Right lung (tissue), 5 donors: ENCODE measurements around the gene CAPZB. TPM values are rescaled to one million over a fixed set of nuclear protein-coding genes. Genes with fewer than 3 reads are reported as not detected.
"Not testable (repeated sequence)": the region's sequence is repeated elsewhere in the genome, so short reads cannot be mapped to it uniquely, and the experiment has no call there.

ENCODE experiments used
- DNase-seq, 2 donors: peaks; one replicate each; pipeline ENCODE4 v3.0.0-alpha.2; 2013
- polyA plus RNA-seq, 5 donors: library from polyadenylated mRNA; unstranded; fragments of 120-200 nt; gene quantifications; one replicate each; pipeline versions ENCODE4 v1.2.1 to v1.2.3, GENCODE V29; 2013; ENCODE audit warnings: inconsistent platforms in 1 of 5, low replicate concordance in 1 of 5; ENCODE audit not compliant: insufficient read length in 5 of 5, insufficient read depth in 1 of 5

CAPZB gene
- polyA plus RNA-seq, 5 donors, result 218 to 320 (median 235) TPM

DNA sequence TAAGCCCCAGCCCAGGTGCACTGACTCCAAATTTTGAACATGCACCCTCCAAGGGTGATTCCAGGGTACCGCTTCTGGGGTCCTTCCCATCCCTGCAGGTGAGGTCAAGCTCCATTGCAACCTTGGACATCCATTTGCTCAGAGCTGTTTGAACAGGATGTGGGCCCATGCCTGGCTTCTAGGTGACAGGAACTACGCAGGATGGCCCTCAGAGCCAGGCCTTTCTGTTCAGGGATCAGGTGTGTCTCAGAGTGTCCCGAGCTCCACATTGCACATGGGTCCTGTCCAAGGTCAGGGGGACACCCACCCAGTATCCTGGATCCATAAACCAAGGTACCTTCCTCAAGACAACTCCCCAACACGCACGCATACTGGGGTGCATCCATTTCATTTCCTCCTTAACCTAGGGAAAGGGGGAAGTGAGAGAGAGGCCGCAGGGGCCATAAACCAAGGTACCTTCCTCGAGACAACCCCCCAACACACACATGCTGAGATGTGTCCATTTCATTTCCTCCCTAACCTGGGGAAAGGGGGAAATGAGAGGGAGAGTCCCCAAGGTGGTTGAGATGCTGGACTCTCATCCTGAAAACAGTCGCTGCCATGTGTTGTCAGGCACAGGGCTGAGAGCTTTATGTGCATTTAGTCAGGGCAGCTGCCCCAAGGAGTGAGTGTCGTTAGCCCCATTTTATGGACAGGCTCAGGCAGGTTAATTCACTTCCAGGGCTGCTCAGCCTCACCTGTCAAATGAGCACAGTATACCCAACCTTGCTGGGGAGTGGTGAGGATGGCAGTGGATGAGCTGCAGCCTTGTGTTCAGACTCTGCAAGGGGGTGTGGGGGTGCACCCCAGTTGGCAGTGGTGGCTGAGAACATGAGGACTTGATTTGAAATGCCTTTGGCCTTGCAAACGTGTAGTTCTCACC is 171.1 kb downstream of the CAPZB start:
- DNase-seq, result no peak

DNA sequence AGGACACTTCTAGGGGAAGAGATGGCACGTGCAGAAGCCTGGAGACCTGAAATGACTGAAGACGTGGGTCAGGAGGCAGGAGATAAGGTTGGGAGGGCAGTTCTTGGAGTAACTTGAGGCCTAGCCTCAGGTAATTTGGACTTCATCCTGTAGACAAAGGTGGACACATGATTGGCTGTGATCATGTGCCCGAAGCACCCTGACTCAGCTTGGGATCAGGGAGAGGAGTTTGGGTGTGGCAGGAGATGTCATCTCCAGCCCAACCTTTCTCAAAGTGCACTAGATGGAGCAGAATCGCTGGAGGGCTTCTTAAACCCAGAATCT is 171.7 kb downstream of the CAPZB start:
- no peak for DNase-seq

- no peak for DNase-seq
Measured at GRCh38 chr1:19312782-19313635, 172.3 kb downstream of the CAPZB start.

DNA sequence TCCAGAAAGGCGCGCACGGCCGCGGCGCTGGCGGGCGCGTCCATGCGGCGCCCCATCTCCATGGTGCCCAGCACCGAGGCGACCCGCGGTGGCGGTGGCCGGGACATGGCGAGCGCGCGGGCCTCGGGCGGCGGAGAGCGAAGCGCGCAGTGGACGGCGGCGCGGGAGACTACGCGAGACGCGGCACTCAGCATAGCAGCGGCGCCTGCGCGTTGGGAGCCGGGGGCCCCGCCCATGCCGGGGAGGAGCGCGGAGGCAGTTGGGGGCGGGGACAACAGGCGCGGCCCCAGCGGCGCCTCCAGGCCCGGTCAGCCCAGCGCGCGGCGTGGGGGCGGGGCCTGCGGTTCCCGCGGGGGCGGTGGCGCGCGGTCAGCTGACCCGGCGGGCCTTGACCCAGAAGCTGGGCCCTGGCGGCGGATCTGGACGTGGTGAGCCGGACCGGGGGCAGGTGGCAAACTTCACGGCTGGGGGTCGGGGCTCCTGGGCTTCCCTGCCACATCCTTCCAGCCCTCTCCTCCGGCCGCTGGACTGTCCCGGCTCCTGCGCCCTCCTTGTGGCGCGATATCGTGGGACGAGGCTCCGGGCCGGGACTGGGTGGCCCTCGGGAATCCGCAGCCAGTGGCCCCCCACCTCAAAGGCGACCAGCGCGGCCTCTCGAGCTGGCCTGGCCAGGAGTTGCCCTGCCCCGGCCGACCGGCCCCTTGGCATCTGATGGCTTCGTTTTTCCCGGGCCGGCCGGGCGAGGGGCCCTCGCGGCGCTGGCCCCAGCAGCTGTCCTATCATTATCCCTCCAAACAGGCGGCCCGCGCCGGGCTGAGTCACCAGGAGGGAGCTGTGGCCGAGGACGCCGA is 173.2 kb downstream of the CAPZB start, which contains the start of the genes AKR7A2 and SLC66A1:
AKR7A2 (minus strand) TSS at position 214 of the 851 bp plus-strand sequence; CDS start at position 194, 20 bp downstream.
SLC66A1 (plus strand) TSS at position 396 of the 851 bp plus-strand sequence. CDS start 5,352 bp downstream, outside the sequence.
- DNase-seq, result peak; percentile 94 to 95

DNA sequence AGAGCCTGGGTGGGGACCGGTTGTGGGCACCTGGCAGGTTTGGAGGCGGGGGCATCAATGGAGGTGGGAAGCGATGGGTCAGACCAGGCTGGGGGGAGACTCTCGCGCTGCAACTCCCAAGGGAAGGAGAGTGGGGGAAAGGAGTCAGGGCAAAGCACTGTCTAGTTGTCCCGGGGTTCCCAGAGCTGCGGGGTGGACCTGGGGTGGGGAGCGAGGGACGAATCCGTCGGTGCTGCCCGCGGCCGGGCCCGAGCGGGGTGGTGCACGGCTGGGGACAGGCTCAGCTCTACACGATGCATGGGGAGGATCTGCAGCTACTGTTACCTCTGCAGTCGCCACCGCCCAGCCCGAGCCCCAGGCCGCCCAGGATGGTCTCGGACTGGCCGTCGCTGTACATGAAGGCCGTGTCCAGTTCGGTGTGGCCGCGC is 173.8 kb downstream of the CAPZB start:
- DNase-seq, result no peak

DNA sequence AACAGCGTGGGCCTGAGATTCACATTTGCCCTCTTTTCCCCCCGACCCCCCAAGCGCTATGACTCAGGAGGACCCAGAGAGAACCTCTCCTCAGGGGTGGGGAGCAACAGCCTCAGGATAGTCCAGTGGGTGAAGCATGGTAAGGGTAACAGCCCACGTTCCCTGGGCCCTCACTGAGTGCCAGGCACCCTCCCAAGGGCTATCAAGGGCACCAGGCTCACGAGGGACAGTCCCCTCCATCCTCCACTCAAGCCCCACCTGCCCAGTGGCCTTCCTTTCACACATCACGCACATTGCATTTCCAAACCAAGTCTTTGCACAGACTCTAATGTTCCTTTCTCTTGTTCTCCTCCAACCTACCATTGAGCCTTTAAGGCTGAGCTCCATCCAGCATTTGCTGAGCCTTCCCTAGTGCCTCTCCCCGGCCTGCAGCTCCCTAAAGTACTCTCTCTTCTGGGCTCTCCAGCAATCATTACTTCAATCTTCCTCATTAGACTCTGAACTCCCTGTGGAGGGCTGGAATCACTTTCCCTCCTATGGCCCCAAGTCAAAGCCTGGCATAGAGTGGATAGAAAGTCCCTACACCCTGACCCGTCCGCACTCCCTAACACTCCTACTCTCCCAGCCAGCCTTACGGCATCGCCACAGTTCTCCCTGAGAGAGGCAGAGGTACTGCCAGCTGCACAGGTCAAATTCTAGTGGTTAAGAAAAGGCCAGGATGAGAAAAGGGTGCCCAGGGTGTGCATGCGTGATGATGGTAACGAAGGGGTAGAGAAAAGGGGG is 174.4 kb downstream of the CAPZB start:
- no peak for DNase-seq

DNA sequence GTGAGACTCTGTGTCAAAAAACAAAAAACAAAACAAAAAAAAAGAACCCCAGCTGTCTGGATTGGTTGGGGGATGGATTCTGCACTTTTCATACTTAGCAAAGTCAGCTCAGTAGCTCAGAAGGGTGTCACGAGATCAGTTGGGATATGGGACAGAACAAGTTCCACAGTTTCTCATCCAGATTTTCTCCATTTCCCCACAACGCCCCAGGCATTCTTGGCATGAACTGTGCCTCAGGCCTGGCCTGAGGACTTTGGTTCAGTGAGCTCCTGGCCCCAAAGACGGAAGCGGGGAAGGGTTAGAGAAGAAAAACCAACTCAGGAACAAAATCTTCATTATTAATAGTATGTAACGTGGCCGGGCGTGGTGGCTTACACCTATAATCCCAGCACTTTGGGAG is 175.3 kb downstream of the CAPZB start:
- no peak for DNase-seq

- no peak for DNase-seq
Measured at GRCh38 chr1:19309123-19309813, 176.1 kb downstream of the CAPZB start.

- DNase-seq, result no peak
Measured at GRCh38 chr1:19308509-19308907, 176.8 kb downstream of the CAPZB start.

- no peak for DNase-seq
Measured at GRCh38 chr1:19307794-19308508, 177.4 kb downstream of the CAPZB start.

- DNase-seq, result no peak
Measured at GRCh38 chr1:19306941-19307340, 178.4 kb downstream of the CAPZB start.

DNA sequence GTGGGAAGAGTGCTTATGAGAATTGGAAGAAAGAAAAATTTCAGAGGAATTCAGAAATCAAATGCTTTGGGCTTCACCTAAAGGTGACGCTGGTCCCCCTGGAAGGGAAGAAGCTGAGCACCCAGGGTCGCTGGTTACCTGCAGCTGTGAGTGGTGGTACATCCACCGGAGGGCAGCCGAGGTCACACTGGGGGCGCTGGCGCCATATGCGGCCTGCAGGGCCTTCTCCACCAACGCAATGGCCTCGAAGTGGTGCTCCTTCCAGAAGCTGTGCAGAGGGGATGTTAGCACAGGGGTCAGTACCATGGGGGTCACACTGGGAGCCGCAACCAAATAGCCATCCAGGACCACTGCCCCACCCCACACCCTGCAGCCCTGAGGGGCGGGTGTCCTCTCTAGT is 179.5 kb downstream of the CAPZB start:
- DNase-seq, result no peak

DNA sequence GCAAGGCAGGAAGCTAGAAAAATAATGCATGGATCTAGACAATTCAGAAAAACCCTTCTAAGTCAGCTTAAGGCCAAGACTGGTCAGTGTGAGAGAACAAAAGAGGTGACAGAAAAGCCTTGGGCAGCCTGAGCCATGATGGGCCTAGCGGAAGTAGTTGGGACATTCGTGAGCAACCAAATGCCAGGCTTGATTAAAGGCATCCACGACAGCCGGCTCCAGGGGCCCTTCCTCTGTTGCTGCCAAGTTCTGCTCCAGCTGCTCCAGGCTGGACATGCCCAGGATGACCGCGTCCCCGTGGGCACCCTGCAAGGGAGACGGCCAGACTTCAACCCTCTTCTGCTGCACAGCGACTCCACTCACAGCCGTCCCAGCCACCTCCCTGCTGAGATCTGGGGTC is 181.3 kb downstream of the CAPZB start:
- DNase-seq, result not testable (repeated sequence)

- no peak for DNase-seq
Measured at GRCh38 chr1:19300211-19300610, 185.1 kb downstream of the CAPZB start.

DNA sequence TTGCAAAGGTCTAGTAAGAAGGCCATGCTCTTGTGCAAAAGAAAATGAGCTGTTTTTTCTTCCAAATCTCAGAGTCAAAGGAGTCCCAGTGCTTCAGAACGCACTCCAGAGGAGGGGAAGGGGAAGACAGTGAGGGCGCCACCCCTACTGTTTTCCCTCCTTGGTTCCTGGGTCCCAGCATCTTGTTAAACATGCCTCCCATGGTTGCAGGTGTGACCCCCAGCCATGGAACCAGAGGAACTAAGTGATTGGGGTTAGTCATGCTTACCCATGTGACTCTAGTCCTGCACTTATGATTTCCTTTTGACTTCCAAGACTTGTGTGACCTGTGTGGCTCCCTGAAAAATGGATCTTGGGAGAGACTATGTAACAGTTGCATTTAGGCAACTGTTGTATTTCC is 190.7 kb downstream of the CAPZB start:
- no peak for DNase-seq

GRCh38 chr1:19289244-19289643 is 196.1 kb downstream of the CAPZB start:
- no peak for DNase-seq
